Parathyroid adenoma (tissue), 2 donors: ENCODE measurements around the gene ADD2.

Experiments used
- H2AFZ ChIP-seq: fragments of 300-600 bp; sonication (generic); one replicate; pipeline ENCODE4 v1.7.0; 2017; ENCODE audit warnings: antibody characterized with exemption, mild to moderate bottlenecking
- H3K27ac ChIP-seq: fragments of 300-600 bp; sonication (generic); one replicate; pipeline ENCODE4 v1.7.0; 2017
- H3K27me3 ChIP-seq: fragments of 300-600 bp; sonication (generic); one replicate; pipeline ENCODE4 v1.7.0; 2017; ENCODE audit warnings: low read length; ENCODE audit not compliant: control insufficient read depth, insufficient read depth
- H3K36me3 ChIP-seq: fragments of 300-600 bp; sonication (generic); one replicate; pipeline ENCODE4 v1.7.0; 2017; ENCODE audit warnings: low read length; ENCODE audit not compliant: control insufficient read depth, insufficient read depth
- H3K4me1 ChIP-seq: fragments of 300-600 bp; sonication (generic); one replicate; pipeline ENCODE4 v1.7.0; 2017; ENCODE audit warnings: control low read depth
- H3K4me2 ChIP-seq: fragments of 300-600 bp; sonication (generic); one replicate; pipeline ENCODE4 v1.7.0; 2017; ENCODE audit warnings: low read length
- H3K4me3 ChIP-seq: fragments of 300-600 bp; sonication (generic); one replicate; pipeline ENCODE4 v1.7.0; 2017; ENCODE audit warnings: low read depth, low read length
- H3K79me2 ChIP-seq: fragments of 300-600 bp; sonication (generic); one replicate; pipeline ENCODE4 v1.7.0; 2017; ENCODE audit warnings: control low read depth
- H3K9ac ChIP-seq: fragments of 300-600 bp; sonication (generic); one replicate; pipeline ENCODE4 v1.7.0; 2017; ENCODE audit warnings: mild to moderate bottlenecking
- H3K9me3 ChIP-seq: fragments of 300-600 bp; sonication (generic); one replicate; pipeline ENCODE4 v1.7.0; 2017; ENCODE audit warnings: low read length; ENCODE audit not compliant: control insufficient read depth
- TF ChIP-seq, protein P1 (sequence below): fragments of 300-600 bp; sonication (generic); IDR thresholded peaks from one replicate; pipeline ENCODE4 v1.7.0; 2017; ENCODE audit warnings: antibody characterized with exemption, mild to moderate bottlenecking
- donor health status: primary hyperparathyroidism.

The ADD2 gene

DNA sequence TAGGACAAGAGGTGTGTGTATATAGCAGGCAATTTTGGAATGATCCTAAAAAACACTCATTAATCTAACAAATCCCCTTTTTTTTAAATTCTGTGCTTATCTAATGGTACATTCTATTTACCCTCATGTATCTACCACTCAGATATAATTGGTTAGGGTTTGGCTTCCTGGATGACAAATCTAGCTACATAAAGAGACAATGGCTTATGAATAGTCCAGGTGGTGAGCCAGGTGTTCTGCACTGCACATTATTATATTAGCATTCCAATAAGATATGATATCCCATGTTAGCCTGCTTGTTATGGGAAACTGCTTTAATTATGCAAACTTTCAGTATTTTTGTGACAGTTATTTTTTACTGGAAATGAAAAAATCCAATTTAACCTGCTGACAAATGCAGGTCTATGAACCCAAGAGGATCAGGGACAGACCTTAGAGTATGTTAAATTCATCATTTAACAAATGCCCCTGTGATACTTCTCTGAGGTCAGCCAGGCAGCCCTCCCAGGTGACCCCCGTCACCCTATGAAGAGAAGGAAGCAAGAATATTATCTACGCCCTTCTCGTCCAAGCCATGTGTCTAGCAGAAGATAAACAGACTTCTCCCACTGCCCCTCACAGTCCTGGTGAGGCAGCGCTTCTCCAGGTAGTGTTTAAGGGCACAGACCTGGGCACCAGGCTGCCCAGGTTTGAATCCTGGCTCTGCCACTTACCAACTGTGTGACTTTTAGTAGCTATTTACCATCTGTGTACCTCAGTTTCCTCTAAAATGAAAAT, 83.0 kb downstream of the ADD2 start:
- Histone ChIP-seq H3K27ac (no peak overlapping the region), H3K4me2 (no peak overlapping the region)

DNA sequence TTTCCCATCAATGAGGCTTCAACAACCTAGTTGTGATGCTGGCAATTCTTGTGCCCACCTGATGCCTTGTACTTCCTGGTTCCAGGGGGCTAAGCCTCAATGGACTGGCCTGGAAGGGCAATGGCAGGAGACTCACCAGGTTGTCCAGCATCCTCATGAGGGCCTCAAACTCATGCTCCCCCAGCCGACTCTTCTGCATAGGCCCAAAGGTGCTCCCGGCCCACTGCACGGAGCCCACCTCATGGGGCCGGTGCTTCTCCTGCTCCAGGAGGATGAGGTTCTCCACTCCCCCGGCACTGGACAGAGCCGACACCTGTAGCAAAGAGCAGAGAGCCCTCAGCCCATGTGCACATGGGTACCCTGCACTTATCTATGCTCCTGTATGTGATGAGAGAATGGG, 84.5 kb downstream of the ADD2 start:
- H3K9ac ChIP-seq, result no peak overlapping the region
- no peak overlapping the region for H2AFZ ChIP-seq
- H3K27ac ChIP-seq, result no peak overlapping the region
- TF ChIP-seq, protein P1, sequence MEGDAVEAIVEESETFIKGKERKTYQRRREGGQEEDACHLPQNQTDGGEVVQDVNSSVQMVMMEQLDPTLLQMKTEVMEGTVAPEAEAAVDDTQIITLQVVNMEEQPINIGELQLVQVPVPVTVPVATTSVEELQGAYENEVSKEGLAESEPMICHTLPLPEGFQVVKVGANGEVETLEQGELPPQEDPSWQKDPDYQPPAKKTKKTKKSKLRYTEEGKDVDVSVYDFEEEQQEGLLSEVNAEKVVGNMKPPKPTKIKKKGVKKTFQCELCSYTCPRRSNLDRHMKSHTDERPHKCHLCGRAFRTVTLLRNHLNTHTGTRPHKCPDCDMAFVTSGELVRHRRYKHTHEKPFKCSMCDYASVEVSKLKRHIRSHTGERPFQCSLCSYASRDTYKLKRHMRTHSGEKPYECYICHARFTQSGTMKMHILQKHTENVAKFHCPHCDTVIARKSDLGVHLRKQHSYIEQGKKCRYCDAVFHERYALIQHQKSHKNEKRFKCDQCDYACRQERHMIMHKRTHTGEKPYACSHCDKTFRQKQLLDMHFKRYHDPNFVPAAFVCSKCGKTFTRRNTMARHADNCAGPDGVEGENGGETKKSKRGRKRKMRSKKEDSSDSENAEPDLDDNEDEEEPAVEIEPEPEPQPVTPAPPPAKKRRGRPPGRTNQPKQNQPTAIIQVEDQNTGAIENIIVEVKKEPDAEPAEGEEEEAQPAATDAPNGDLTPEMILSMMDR, result no peak
- no peaks in the 10 kb centered on the region for H3K27me3 ChIP-seq
- H3K4me3 ChIP-seq, result no peak overlapping the region
- H3K36me3 ChIP-seq, result no peaks in the 10 kb centered on the region
- no peaks in the 10 kb centered on the region for H3K79me2 ChIP-seq
- H3K4me1 ChIP-seq, result no peaks in the 10 kb centered on the region
- H3K4me2 ChIP-seq, result no peak overlapping the region
- no peaks in the 10 kb centered on the region for H3K9me3 ChIP-seq

More for the DNA sequence above, 83.0 kb downstream of the ADD2 start:
- H3K4me1 ChIP-seq, result no peaks in the 10 kb centered on the region
- H2AFZ ChIP-seq, result no peak overlapping the region
- H3K79me2 ChIP-seq, result no peaks in the 10 kb centered on the region
- no peaks in the 10 kb centered on the region for H3K27me3 ChIP-seq
- H3K9ac ChIP-seq, result no peak overlapping the region
- no peaks in the 10 kb centered on the region for H3K36me3 ChIP-seq
- no peaks in the 10 kb centered on the region for H3K9me3 ChIP-seq
- no peak overlapping the region for H3K4me3 ChIP-seq
- TF ChIP-seq, protein P1, result no peak

DNA sequence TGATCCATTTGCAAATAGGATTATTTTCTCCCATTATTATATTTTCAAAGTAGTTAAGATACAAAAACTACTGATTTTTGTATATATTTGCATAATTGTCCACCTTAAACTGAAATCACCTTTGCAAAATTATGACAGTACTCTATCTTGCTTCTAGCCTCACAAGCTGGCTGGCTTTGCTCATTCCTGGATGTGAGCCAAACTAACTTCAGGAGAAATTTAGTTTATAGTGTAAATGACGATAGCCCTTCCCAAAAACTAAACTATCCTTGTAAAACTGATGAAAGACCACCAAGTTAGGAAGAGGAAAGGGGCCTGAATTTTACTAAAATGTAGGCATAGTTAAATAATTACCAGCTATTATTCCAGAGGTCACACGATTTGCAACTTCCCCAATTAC, 87.3 kb downstream of the ADD2 start:
- TF ChIP-seq, protein P1, result no peak
- Histone ChIP-seq H3K36me3 (no peaks in the 10 kb centered on the region), H3K79me2 (no peaks in the 10 kb centered on the region), H3K4me1 (no peaks in the 10 kb centered on the region), H3K9ac (no peak overlapping the region), H3K9me3 (no peaks in the 10 kb centered on the region), H2AFZ (no peak overlapping the region), H3K27ac (no peak overlapping the region), H3K4me3 (no peak overlapping the region), H3K4me2 (no peak overlapping the region), H3K27me3 (no peaks in the 10 kb centered on the region)

DNA sequence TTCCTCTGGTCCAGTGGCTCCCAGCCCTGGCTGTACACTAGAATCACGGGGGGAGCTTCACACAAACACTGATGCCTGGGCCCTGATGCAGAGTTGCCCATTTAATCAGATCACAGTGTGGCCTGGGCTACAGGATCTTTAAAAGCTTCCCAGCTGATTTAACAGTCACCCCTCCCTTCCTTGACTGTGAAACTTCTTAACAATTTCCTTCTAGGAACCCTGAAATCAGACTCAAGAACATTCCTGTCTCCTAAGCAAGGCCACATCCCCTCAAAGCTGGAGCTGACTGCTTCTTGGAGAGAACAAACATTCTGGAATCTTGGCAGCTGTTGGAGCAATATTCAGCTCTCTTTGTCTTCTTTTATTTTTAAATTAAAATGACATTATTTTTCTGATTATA, 88.7 kb downstream of the ADD2 start:
- TF ChIP-seq, protein P1, result no peak
- H3K27ac ChIP-seq, result no peak overlapping the region
- H3K27me3 ChIP-seq, result no peaks in the 10 kb centered on the region
- no peaks in the 10 kb centered on the region for H3K36me3 ChIP-seq
- H3K4me1 ChIP-seq, result no peaks in the 10 kb centered on the region
- H3K4me2 ChIP-seq, result no peak overlapping the region
- H3K9ac ChIP-seq, result no peak overlapping the region
- H3K9me3 ChIP-seq, result no peaks in the 10 kb centered on the region
- no peak overlapping the region for H2AFZ ChIP-seq
- no peak overlapping the region for H3K4me3 ChIP-seq
- no peaks in the 10 kb centered on the region for H3K79me2 ChIP-seq

DNA sequence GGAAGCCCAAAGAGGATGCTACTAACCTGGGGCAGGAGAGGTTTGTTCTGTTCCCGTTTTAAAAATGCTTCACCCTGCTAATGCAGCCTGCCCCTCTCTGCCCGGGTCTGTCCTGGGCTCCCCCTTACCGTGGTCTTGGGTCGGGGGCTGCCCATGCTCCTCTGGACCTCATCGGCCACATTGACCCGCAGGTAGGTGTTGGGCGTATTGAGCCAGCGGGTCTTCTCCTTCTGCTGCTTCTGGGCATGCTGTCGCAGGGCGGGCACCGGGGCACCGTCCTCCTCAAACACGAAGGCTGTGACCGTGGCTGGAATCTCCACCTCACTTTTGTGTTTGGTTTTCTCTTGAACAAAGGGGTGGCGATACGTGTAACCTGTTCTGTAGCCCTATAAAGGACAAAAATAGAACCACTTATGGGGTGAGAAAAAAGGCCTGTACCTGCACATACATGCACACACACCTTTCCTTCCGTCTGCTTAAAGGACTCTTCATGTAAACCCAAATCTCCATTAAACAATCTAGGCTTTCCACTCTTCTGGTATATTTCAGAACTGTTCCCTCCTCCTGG, 89.3 kb downstream of the ADD2 start:
- Histone ChIP-seq H3K27ac (no peak overlapping the region), H3K9me3 (no peaks in the 10 kb centered on the region), H3K79me2 (no peaks in the 10 kb centered on the region), H3K36me3 (no peaks in the 10 kb centered on the region), H3K9ac (no peak overlapping the region), H3K4me1 (no peaks in the 10 kb centered on the region), H3K27me3 (no peaks in the 10 kb centered on the region), H3K4me3 (no peak overlapping the region), H2AFZ (no peak overlapping the region), H3K4me2 (no peak overlapping the region)
- TF ChIP-seq, protein P1, result no peak
